DOHH2 (cell line): ENCODE measurements around the gene PPCDC.
"Not testable (repeated sequence)": the region's sequence is repeated elsewhere in the genome, so short reads cannot be mapped to it uniquely, and the experiment has no call there.

Experiments
- H3F3A ChIP-seq: fragments of 200-600 bp; sonication (generic), shearing (Covaris generic); 2 replicates; pipeline ENCODE4 v1.6.0; 2016; ENCODE audit warnings: antibody characterized with exemption, mild to moderate bottlenecking; ENCODE audit not compliant: control insufficient read depth, insufficient read depth
- H3K27ac ChIP-seq: fragments of 200-600 bp; sonication (generic); 2 replicates; pipeline ENCODE4 v1.5.1; 2014; ENCODE audit warnings: low read depth, mild to moderate bottlenecking, low read length, moderate library complexity
- H3K27me3 ChIP-seq: fragments of 200-600 bp; sonication (generic); 2 replicates; pipeline ENCODE4 v1.6.1; 2014; ENCODE audit warnings: mild to moderate bottlenecking, low read length, mixed read lengths; ENCODE audit not compliant: control insufficient read depth
- H3K36me3 ChIP-seq: fragments of 200-600 bp; sonication (generic); 2 replicates; pipeline ENCODE4 v1.6.1; 2014; ENCODE audit warnings: mild to moderate bottlenecking, low read length, moderate library complexity, mixed read lengths; ENCODE audit not compliant: control insufficient read depth
- H3K4me1 ChIP-seq: fragments of 200-600 bp; sonication (generic); 2 replicates; pipeline ENCODE4 v1.6.1; 2014; ENCODE audit warnings: mild to moderate bottlenecking, low read length, mixed read lengths; ENCODE audit not compliant: control insufficient read depth
- H3K4me2 ChIP-seq: fragments of 200-600 bp; sonication (generic); 2 replicates; pipeline ENCODE4 v1.6.0; 2014; ENCODE audit warnings: mild to moderate bottlenecking, low read length, moderate library complexity
- H3K4me3 ChIP-seq: fragments of 200-600 bp; sonication (generic); 2 replicates; pipeline ENCODE4 v1.5.1; 2014; ENCODE audit warnings: mild to moderate bottlenecking, low read length, mixed read lengths
- H3K79me2 ChIP-seq: fragments of 200-600 bp; sonication (generic); 2 replicates; pipeline ENCODE4 v1.6.1; 2014; ENCODE audit warnings: mild to moderate bottlenecking, low read length, mixed read lengths; ENCODE audit not compliant: control insufficient read depth
- H3K9me2 ChIP-seq: fragments of 200-600 bp; sonication (generic); replicated peaks from 2 replicates; pipeline ENCODE4 v1.6.1; 2014; ENCODE audit warnings: mild to moderate bottlenecking, low read length, mixed read lengths; ENCODE audit not compliant: control insufficient read depth
- H3K9me3 ChIP-seq: fragments of 200-600 bp; sonication (generic); 2 replicates; pipeline ENCODE4 v1.6.1; 2014; ENCODE audit warnings: antibody characterized with exemption, low read length, mixed read lengths; ENCODE audit not compliant: control insufficient read depth, insufficient read depth
- H4K20me1 ChIP-seq: fragments of 200-600 bp; sonication (generic); 2 replicates; pipeline ENCODE4 v1.6.0; 2014; ENCODE audit warnings: low read depth, mild to moderate bottlenecking, antibody characterized with exemption, low read length, moderate library complexity; ENCODE audit not compliant: control insufficient read depth, insufficient read depth
- CTCF ChIP-seq: fragments of 200-600 bp; sonication (generic); IDR thresholded peaks from one replicate; pipeline ENCODE4 v1.5.1; 2014; ENCODE audit warnings: antibody characterized with exemption, mild to moderate bottlenecking, low read depth, low read length; ENCODE audit not compliant: poor library complexity, severe bottlenecking
- EZH2phosphoT487 ChIP-seq: fragments of 200-600 bp; sonication (generic); IDR thresholded peaks from 2 replicates; pipeline ENCODE4 v1.6.1; 2017; ENCODE audit warnings: borderline replicate concordance, mild to moderate bottlenecking, antibody characterized with exemption, low read length, moderate library complexity, mixed read lengths

The PPCDC gene

GRCh38 chr15:75070674-75071073, 47.3 kb downstream of the PPCDC start:
- TF ChIP-seq EZH2phosphoT487, result no peak
- TF ChIP-seq CTCF, result no peak
- Histone ChIP-seq H3K79me2 (no peaks in the 10 kb centered on the region), H3K4me2 (no peak overlapping the region), H3K27ac (no peak overlapping the region), H3K27me3 (no peaks in the 10 kb centered on the region), H3K4me3 (no peak overlapping the region), H3K36me3 (no peaks in the 10 kb centered on the region), H3K4me1 (peaks cover 19% of the 10 kb centered on the region), H3K9me3 (peaks cover 5% of the 10 kb centered on the region), H4K20me1 (no peaks in the 10 kb centered on the region), H3F3A (no peaks in the 10 kb centered on the region), H3K9me2 (no peaks in the 10 kb centered on the region)

- Histone ChIP-seq H3K36me3 (no peaks in the 10 kb centered on the region), H4K20me1 (no peaks in the 10 kb centered on the region), H3K4me3 (no peak overlapping the region), H3K9me2 (no peaks in the 10 kb centered on the region), H3F3A (no peaks in the 10 kb centered on the region), H3K4me2 (no peak overlapping the region), H3K27ac (no peak overlapping the region), H3K9me3 (peaks cover 16% of the 10 kb centered on the region), H3K27me3 (no peaks in the 10 kb centered on the region), H3K4me1 (peaks cover 19% of the 10 kb centered on the region), H3K79me2 (no peaks in the 10 kb centered on the region)
- TF ChIP-seq EZH2phosphoT487, result no peak
- no peak for TF ChIP-seq CTCF
These were observed 49.8 kb downstream of the PPCDC start for GRCh38 chr15:75073197-75073596.

GRCh38 chr15:75076277-75076676, 52.9 kb downstream of the PPCDC start:
- Histone ChIP-seq H3K27me3 (peaks cover 7% of the 10 kb centered on the region; the same call in 1 of the 2 replicates), H3F3A (no peaks in the 10 kb centered on the region), H3K9me2 (no peaks in the 10 kb centered on the region), H3K4me2 (no peak overlapping the region), H3K27ac (no peak overlapping the region), H3K36me3 (no peaks in the 10 kb centered on the region), H3K9me3 (peaks cover 16% of the 10 kb centered on the region), H3K4me3 (no peak overlapping the region), H4K20me1 (no peaks in the 10 kb centered on the region), H3K4me1 (peaks cover 4% of the 10 kb centered on the region), H3K79me2 (no peaks in the 10 kb centered on the region)
- TF ChIP-seq CTCF, result no peak
- TF ChIP-seq EZH2phosphoT487, result no peak

- H3F3A ChIP-seq, H3K79me2 ChIP-seq, H3K9me2 ChIP-seq, H3K36me3 ChIP-seq, H3K27ac ChIP-seq, H3K4me3 ChIP-seq, H4K20me1 ChIP-seq, H3K4me1 ChIP-seq, H3K4me2 ChIP-seq: not testable (repeated sequence)
- Histone ChIP-seq H3K27me3 (peaks cover 12% of the 10 kb centered on the region), H3K9me3 (peaks cover 16% of the 10 kb centered on the region)
These were observed 54.2 kb downstream of the PPCDC start for GRCh38 chr15:75077551-75077961.
